ENCODE data around the gene COLEC11. TPM values are rescaled to one million over a fixed set of nuclear protein-coding genes. Genes with fewer than 3 reads are reported as not detected.

Gene COLEC11
- total RNA-seq, 1 experiment from 2014 or later = 0.39 TPM

- Histone ChIP-seq H3K4me1 (ENCODE audit: insufficient read depth, low read length) (no peaks in the 10 kb centered on the region), H3K56ac (ENCODE audit: insufficient read length, low read depth, low read length) (no peak overlapping the region)
- H3K9me3 Mint-ChIP-seq = no peaks in the 10 kb centered on the region
These were observed 49.3 kb downstream of the COLEC11 start for GRCh38 chr2:3644246-3644525.

More at GRCh38 chr2:3644246-3644525, 49.3 kb downstream of the COLEC11 start:
- H4K8ac ChIP-seq (replicated peaks; ENCODE audit: insufficient read length, low read depth, low read length) = no peak overlapping the region
- no peak overlapping the region for H2BK20ac ChIP-seq (ENCODE audit: low read depth, low read length, poor library complexity, severe bottlenecking)
- H3K18ac ChIP-seq (ENCODE audit: insufficient read length, low read depth, low read length) = no peak overlapping the region
- H3K9me3 ChIP-seq (ENCODE audit: control insufficient read depth, low read depth, low read length) = no peaks in the 10 kb centered on the region
- no peaks in the 10 kb centered on the region for H3K79me1 ChIP-seq (ENCODE audit: insufficient read depth, low read depth, low read length, poor library complexity, severe bottlenecking)
- H2BK12ac ChIP-seq (ENCODE audit: insufficient read length, low read depth, low read length) = no peak overlapping the region
- H3K27me3 Mint-ChIP-seq (ENCODE audit: low read depth) = peaks cover 11% of the 10 kb centered on the region
- H3K23ac ChIP-seq (ENCODE audit: insufficient read length, low read depth, low read length) = no peak overlapping the region
- H4K5ac ChIP-seq (ENCODE audit: insufficient read length, low read depth, low read length) = no peak overlapping the region
- no peak overlapping the region for H3K4me2 ChIP-seq (ENCODE audit: insufficient read depth, insufficient read length, low read length)
- peaks cover 3 to 5% of the 10 kb centered on the region in 2 experiments; a peak in 1 of 4 replicates for H3K4me1 Mint-ChIP-seq
- no peak overlapping the region for H2BK15ac ChIP-seq (ENCODE audit: low read depth, low read length)
- H2AFZ ChIP-seq (ENCODE audit: low read length) = no peak overlapping the region
- TF ChIP-seq CTCF (conservative IDR thresholded peaks at IDR 0.05) = no peak
- H2BK5ac ChIP-seq (ENCODE audit: insufficient read length, low read length) = no peak overlapping the region
- H3K4ac ChIP-seq (ENCODE audit: low read depth, low read length) = no peak overlapping the region
- H3K79me2 ChIP-seq (ENCODE audit: insufficient read depth, low read length) = no peaks in the 10 kb centered on the region
- no peak overlapping the region for H3K14ac ChIP-seq (ENCODE audit: insufficient read depth, low read length)
- no peak overlapping the region for H2AK5ac ChIP-seq (ENCODE audit: insufficient read length, low read length)
- H3K27ac Mint-ChIP-seq = no peak overlapping the region
- no peak for DNase-seq
- no peaks in the 10 kb centered on the region for H3K36me3 Mint-ChIP-seq (ENCODE audit: insufficient read depth in 1 of 3, low read depth in 3 of 3)
- no peak overlapping the region for H3T11ph ChIP-seq (ENCODE audit: low read length)
- H3K27me3 ChIP-seq (ENCODE audit: insufficient read depth, low read length) = no peaks in the 10 kb centered on the region
- no peak overlapping the region for H3K9ac ChIP-seq (ENCODE audit: extremely low read depth, insufficient read length, low read length)
- no peaks in the 10 kb centered on the region for H4K20me1 ChIP-seq (ENCODE audit: control insufficient read depth, insufficient read depth, insufficient read length)
- no peak overlapping the region for H3K4me3 Mint-ChIP-seq
- H4K91ac ChIP-seq (ENCODE audit: insufficient read length, low read depth, low read length) = no peak overlapping the region
- no peak overlapping the region for H3K27ac ChIP-seq (ENCODE audit: insufficient read length, low read depth, low read length)
- no peaks in the 10 kb centered on the region for H3K23me2 ChIP-seq (ENCODE audit: insufficient read length, low read depth, low read length, poor library complexity, severe bottlenecking)
- no peak overlapping the region for H2BK120ac ChIP-seq (ENCODE audit: low read depth, low read length, poor library complexity, severe bottlenecking)

Measured in H9 (cell line).